ENCODE results near the gene LIN7C.

Gene LIN7C

DNA sequence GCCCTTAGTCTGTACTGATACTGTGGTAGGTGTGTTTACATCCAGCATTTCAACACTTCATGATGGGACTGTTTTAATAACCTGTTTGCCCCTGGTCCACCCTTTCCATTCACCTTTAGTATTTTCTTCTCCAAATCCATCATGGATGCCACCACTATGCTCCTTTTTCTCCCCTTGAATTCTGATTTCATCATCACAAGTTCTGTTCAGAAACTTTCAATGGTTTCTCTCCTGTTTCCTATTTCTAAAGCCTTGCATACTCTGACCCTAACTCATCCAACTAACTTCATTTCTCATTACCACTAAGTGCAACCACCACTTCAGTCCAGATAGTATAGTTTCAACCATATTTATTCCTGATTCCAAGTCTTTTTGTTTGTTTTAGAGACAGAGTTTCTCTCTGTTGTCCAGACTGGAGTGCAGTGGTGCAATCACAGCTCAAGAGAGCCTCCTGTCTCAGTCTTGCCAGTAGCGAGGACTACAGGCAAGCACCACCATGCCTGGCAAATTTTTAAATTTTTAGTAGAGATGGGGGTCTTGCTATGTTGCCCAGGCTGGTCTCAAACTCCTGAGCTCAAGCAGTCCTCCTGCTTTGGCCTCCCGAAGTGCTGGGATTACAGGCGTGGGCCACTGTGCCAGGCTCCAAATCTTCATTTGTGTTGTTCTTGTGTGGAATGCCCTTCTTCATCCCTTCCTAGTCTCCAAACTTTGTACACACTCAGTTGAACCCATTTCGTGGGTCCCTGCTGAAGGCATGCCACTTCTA, 1.2 kb upstream of the LIN7C start:
- DNase-seq = no peak

DNA sequence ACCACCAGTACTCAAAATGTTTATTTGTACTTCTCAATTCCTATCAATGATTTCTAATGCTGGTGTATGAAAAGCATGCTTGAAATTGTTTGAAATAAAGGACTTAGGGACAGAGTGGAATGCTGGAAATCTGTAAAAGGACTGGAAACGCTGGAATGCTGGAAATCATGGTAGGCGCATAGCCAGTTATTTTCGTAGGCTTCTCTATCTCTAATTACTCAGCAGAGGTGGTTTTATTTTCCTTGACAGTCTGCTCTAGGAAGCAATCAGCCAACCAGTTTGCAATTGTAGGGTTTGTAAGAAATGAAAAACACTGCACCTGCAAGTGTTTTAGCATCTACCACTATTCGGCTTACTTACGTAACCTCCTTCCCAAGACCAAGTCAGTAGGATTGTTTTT, 788 bp downstream of the LIN7C start:
- no peak for DNase-seq

DNA sequence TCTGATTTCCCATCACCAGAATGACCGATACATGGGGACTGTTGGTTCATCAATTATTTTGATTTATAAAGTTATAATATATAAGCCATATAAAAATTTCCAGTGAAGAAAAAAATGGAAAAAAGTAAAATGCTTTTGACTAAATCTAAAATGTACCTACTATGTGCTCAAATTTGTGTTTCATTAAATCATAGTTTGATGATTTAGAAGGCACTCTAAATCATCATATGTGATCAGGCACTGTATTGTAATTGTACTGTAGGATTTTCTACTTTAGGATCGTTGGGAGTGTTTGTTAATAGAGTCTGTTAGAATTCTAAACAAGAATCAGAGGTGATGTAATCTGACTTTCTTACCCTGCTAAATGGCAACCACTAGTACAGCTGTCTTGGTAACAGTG, 2.4 kb downstream of the LIN7C start:
- DNase-seq = no peak

DNA sequence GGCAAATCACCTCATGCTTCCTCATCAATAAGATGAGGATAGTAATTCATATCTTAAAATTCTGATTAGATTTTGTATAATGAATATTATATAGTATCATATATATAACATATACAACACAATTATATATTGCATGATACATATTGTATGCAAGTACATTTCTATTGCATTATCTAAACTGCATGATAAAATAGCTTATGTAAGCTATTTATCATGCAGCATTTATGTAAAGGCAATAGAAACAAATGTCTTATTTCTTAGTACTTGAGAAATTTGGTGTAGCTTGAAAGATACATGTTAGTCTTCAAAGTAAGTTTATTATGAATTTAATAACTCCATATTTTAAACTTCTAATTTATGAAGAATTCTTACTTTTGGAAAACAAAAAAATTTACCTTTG, 5.5 kb downstream of the LIN7C start:
- DNase-seq = no peak

DNA sequence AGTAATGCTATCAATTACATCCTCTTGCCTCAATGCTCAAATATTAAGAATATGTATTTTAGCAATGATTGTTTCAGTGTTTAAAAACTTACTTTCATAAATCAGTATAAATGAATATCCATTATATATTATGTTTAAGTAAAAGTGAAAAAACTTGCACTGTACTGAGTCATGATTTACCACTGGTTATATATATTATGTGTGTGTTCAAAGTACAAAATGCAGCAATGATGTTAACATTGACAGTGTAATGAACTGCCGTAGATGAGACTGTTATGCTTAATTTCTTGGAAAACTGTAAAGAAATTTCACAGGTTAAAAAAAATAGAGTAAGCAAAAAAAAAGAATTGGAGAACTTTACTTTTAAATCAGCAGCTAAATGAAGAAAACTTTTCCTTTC, 8.7 kb downstream of the LIN7C start:
- DNase-seq = no peak

DNA sequence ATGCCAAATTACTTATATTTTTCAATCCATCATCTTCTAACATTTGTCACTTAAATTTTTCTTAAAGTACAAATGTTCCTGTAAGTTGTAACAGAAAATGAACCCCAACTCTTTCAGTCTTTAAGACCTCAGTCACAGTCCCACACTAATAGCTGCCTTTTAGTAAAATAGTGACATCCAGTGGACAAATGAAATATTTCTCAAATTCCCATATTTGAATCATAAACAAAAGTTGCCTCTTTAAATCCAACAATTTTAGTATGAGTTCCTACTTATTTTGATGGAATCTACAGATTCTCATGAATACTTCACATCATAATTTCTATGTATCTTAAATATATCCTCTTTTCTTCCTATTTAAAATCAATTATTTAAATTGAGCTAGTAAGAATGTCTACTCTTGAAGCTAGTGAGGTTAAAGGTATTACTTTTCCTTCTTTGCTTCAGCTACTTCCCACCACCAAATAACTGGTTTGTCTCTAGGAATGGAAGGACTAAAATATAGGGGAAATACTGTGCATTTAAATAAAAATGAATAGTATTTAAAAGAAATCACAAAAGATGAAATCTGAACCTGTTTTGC, 9.2 kb downstream of the LIN7C start:
- DNase-seq = peak; percentile 25

DNA sequence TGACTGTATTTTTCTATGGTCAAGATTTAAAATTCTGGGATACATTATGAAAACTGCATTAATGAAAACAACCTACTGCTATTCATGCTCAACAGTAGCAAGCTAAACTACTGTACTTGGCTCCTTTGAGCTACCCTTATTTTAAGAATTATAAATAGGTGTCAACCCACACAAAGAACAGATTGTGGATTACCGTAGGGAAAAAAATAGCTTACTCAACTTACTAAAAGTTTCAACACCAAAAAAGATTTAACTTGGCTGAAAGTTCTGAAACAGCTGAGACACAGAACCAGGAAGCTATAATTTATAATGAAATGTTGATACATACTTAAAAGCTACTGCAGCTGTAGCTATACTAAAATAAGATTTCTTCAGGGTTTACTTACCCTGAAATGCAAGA, 10.1 kb downstream of the LIN7C start:
- DNase-seq = peak; percentile 46

DNA sequence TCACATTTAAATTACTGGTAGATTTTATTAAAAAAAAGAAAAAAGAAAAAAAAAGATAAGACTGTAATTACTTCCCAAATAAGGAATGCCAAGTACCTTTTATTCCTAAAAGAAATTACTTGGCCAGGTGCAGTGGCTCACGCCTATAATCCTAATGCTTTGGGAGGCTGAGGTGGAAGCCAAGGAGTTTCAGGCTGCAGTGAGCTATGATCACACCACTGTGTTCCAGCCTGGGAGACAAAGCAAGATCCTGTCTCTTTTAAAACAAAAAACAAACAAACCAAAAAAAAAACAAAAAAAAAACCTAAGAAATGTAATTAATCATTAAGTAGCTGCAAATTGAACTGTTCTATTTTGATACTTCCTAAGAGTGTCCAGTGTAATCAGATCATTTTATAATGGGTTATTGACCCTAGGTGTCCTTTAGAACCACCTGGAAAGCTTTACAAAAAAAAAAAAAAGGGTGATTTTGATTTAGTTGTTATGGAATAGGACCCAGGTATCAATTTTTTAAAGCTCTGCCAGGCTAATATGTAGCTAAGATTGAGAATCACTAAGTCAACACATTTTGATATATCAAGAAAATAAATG, 10.8 kb downstream of the LIN7C start:
- DNase-seq = no peak

DNA sequence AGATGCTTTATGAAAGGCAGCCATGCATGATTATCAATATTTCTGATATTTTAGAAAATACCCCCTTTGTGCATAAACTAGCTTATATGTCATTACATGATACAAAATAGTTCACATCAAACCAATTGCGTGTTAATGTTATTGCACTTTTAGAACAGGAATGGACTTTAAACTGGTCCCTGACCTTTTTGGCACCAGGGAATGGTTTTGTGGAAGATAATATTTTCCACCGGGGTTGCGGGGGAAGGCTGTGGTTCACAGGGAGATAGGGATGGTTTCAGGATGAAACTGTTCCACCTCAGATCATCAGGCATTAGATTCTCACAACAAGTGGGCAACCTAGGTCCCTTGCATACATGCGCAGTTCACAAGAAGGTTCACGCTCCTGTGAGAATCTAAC, 17.5 kb downstream of the LIN7C start:
- DNase-seq = no peak

DNA sequence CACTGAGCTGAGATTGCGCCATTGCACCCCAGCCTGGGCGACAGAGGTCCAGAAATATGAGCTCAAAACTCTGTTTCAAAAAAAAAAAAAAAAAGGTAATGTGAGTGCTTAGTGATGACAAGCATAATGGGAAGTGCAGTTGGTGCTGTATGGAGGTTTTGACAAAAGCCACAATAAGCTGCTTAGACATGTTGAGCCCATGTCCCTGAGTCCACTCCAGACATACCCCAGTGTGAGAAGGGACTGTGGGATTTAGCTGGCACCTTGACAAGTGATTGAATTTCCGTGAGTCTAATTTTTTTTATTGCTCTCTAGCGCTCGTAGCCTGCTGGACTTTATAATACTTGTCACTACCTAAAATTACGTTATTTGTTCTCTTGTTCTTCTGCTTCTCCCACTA, 18.9 kb downstream of the LIN7C start:
- no peak for DNase-seq

DNA sequence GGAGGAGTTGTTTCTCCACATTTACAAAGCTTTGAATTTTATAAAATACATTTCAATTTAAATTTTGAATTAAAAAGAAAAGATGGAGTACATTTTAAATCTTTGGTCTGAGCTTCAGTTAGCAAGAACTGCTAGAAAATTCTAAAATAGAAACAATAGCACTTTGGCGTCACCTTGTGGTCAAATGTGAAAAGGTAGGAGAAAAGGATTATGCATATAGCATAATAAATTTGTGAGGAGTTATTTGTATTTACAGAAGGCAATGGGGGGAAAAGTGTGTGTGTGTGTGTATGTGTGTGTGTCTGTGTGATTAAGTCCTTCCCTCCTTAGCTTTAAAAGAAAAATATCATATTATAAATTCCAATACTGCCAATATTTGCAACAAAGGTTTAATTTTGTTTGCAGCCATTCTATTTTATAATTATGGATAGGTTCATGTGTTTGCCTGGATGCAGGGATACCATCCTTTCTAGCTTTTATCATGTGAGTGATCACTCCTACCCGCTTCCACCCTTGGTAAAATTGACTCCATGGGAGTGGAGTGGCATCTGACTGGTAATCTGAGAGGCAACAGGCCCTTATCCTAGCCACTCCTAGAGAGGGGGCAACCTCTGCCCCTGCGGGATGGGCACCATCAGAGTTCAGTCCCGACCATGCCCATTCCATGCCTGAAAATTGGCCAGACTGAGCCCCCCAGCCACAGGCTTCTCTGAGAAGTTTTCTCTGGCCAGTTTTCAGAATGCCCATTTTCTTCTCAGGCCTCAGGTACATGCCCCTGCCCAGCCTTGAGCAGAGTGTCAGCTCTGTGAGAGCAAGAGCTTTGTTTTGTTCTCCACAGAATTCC, 20.4 kb downstream of the LIN7C start:
- peak; percentile 64 for DNase-seq

DNA sequence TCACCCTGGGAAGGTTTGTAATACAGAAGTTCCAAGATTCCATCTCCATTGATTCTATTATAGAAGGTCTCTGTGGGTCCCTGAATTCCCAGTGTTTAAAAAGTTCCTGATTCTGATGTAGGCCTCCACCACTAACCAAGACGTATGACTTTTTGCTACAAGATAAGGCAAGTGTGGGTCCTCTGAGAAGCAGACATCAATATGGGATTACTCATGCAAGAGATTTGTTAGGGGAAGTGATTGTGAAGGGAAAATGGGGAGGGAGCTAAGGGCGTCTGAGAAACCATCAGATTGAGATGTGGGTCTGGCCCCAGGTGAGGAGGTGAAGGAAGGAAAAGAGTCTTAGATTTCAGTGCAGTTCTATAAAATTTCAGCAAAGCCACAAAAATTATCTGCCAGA, 23.8 kb downstream of the LIN7C start:
- DNase-seq = no peak

DNA sequence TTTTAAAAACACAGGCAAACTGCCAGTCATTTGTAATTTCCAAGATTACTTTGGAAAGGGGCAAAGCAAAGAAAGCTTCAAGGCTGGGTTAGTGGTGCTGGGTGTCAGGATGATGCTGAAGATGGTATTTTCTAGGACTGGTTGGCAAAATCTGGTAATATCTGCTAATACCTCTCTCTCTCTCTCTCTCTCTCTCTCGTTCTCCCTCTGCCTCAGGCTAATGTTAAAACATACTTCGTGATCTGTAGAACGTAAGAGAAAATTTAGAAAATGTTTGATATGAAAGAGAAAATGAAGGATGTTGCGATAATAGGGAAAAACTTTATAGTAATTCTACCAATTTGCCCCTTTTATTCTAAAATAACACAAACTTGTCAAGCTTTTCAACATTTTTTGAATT, 24.6 kb downstream of the LIN7C start:
- DNase-seq = no peak

DNA sequence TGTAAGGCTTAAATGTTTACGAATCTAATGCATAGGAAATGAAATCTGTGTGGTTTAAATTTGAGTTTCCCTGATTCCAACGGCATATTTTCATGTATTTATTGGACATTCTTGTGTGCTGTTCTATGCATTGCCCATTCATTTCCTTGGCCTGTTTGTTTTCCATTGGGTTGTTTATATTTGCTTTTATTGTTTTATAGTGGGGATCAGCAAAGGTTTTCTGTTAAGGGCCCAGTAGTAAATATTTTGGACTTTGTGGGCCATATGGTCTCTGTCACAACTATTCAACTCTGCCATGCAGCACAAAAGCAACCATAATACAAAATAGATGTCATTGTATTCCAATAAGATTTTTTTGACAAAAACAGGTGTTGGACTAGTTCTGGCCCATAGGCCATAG, 28.7 kb downstream of the LIN7C start:
- no peak for DNase-seq

DNA sequence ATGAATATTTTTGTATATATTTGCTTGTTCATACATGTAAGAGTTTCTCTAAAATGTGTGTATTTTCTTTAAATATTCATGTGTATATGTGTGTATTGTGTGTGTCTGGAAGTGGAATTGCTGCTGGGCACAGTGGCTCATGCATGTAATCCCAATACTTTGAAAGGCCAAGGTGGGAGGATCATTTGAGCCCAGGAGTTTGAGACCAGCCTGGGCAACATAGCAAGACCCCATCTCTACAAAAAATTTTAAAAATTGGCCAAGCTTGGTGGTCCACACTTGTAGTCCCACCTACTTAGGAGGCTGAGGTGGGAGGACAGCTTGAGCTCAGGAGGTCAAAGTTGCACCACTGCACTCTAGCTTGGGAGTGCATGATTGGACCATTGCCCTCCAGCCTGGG, 29.3 kb downstream of the LIN7C start:
- DNase-seq = no peak

DNA sequence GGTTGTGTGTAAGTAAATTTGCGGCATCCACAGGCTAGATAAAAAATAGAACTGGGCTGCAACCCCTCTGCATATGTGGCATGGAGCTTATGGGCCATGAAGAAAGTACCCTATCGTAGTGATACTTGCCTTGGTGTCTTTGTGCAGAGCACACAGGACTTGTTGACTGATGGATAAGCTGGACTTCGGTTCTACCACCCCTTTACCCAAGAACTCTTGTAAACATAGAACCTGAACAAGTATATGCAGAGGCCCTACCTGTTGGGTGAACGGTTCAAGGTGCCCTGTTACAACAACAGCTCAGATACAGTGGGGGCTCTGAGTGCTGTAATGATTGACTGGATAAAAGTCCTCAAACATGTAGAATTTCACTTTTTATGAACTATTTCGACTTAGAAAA, 30.9 kb downstream of the LIN7C start:
- DNase-seq = no peak

DNA sequence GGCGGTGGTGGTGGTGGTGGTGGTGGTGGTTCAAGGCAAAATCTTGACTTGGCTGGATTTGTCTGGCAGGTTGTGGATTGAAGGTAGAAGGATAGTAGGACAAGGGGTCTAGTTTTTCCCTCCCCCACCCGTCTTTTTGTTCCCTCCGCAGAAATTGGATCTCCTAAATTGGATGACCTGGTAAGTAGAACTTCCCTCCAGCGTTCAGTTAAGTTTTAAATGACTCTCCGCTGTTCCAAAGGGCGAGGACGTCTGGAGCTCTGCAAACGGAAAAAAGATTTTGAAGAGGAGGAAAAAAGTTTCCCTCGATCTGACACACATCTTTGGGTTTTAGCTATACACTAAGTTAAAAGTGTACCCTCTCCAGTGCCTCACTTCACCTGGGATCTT, 33.6 kb downstream of the LIN7C start:
- no peak for DNase-seq

DNA sequence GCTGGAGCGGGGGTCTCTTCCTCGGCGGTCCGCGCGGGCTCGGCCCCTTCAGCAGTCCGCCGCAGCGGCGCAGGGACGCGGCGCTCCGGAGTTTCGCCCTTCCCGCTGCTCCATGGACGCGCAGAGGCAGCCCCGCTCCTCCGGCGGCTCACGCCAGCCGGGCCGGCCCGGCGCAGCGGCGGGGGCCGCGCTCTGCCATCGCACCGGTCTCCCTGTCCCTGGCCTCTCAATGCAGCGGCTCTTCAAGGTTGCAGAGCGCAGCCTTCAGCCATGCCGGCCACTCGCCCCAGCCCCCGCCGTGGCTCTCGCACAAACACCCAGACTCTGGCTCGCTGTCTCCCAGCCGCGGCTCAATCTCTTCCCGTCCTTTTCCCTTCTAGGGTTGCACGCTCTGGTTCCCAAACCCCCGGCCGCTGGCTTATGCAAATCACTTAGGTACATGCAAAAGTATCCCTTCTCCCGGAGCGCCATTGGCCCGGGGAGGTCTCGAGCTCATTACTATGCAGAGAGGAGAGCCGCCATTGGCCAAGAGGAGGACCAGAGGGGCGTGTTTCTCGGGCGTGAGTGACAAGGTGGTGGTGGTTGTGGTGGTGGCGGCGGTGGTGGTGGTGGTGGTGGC, 34.1 kb downstream of the LIN7C start, which contains the start of gene LGR4:
LGR4 (minus strand) TSS at position 393 of the 619 bp plus-strand sequence. CDS start 488 bp downstream, outside the sequence.
- DNase-seq = peak; percentile 96

DNA sequence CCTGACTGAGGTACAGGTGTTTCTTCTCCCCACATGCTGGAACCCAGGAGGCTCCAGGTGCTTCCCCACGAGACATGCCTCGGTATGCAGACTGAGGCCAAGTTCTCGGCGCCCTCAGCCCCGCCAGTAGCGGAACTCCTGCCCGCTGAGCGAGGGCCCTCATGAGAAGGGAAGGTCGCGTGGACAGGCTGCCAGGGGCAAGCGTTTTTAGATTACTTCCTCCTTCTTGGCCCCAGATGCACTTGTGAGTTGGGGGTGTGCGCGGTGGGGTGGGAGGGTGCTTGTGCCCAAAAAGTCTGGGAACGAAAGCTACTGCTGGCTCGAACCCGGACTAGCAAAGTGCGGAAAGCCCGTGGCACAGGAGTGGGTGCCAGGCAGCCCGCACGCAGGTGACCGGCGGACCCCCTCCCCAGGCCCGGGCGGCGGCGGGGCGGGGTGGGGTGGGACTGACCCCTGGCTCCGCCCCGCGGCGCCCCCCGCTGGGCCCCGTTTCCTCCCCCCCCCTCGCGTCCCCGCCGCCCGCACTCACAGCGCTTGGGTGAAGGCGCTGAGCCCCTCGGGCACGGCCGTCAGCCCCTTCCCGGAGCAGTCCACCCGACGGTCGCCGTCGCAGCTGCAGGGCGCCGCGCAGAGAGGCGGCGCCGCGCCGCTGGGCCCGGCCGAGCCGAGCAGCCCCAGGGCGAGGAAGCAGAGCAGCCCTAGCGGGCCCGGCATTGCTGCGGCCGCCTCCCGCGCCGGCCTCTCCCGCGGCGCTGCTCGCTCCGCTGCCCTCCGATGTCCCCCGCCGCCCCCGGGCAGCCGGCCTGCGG, 34.8 kb downstream of the LIN7C start:
- no peak for DNase-seq

DNA sequence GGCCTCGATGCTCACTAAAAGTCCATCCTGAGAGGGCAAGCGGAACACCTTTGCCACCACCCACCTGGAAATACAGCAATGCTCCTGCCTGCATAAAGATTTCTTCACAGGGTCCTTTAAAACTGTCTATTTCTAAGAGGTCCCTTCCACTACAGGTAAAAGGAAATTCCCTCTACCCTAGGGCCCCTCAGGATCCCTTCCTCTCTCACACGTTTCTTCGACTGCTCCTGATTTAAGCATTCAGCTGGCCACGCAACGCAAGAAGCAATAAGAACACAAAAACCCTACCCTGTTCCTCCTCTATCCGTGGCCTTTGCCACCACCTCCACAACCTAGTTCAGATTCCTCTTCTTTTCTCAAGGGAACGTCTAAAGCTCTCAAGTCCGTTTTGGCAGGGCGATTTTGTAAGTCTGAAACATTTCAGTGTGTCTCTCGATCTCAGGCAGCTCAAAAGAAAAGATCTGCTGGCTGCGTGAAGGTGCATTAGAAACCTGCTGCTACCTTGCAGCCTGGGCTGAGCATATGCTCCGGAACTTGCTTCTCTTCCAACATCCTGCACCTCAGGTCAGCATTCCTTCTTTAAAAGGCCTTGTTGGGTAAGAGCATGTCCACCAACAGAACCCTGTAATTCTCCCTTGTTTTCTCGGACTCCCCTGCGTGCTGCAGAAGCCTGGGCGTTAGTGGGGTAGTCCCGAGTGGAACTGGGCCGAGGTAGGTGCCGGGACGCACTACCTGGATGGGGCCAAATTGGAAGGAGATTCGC, 35.6 kb downstream of the LIN7C start:
- no peak for DNase-seq

DNA sequence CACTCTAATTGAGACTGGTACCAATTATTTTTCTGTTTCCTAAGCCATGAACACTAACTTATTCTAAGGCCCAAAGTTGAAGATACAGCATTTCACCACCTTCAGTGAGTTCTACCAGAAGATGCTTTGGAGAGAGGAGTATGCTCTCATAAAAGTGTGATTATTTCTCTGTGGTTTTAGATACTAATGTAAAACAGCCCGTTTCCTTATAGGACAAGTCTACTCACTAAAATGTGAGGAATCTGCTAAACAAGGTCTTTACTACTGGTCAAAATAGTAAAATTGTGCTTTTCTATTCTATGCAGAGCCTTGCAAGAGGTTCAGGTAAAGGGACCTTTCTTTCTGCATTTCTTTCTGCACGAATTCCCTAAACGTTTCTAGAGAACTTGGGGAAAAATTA, 36.4 kb downstream of the LIN7C start:
- DNase-seq = peak; percentile 24
